Measurements from ENCODE around the gene SYAP1.

DNA sequence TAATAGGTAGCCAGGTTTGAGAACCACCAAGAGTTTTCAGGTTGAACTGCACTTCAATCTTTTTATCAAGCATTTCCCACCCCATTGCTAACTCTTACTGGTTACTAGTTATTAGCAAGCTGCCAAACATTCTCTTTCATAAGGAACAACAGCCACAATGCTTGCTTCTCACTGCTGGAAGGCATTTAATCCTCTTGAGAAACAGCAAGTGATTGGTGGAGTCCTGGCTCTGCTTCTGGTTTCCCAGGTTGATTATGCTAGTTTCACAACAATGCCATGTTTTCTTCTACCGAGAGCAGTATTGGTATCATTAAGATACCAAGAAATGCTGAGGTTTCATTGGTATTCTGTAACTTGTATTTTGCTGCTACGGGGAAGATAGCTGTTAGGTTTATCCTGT, 34.6 kb downstream of the SYAP1 start:
- no peak for TF ChIP-seq ZNF23 (CRISPR knock-in tag; IDR thresholded peaks at IDR 0.05)
- TF ChIP-seq CREM (IDR thresholded peaks at IDR 0.05; ENCODE audit: low read depth): no peak
- no peak for TF ChIP-seq RBM17 (IDR thresholded peaks at IDR 0.05; ENCODE audit: borderline replicate concordance, low read depth, low read length)
- no peak for TF ChIP-seq SMARCC2 (IDR thresholded peaks at IDR 0.05; ENCODE audit: low read depth)
- TF ChIP-seq TEAD4 (IDR thresholded peaks at IDR 0.05; ENCODE audit: low read length): no peak
- TF ChIP-seq TEAD4 (CRISPR knock-in tag; IDR thresholded peaks at IDR 0.05; ENCODE audit: borderline replicate concordance): no peak
- TF ChIP-seq, protein P1, sequence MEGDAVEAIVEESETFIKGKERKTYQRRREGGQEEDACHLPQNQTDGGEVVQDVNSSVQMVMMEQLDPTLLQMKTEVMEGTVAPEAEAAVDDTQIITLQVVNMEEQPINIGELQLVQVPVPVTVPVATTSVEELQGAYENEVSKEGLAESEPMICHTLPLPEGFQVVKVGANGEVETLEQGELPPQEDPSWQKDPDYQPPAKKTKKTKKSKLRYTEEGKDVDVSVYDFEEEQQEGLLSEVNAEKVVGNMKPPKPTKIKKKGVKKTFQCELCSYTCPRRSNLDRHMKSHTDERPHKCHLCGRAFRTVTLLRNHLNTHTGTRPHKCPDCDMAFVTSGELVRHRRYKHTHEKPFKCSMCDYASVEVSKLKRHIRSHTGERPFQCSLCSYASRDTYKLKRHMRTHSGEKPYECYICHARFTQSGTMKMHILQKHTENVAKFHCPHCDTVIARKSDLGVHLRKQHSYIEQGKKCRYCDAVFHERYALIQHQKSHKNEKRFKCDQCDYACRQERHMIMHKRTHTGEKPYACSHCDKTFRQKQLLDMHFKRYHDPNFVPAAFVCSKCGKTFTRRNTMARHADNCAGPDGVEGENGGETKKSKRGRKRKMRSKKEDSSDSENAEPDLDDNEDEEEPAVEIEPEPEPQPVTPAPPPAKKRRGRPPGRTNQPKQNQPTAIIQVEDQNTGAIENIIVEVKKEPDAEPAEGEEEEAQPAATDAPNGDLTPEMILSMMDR (IDR thresholded peaks at IDR 0.05 in 2 of 3, conservative IDR thresholded peaks at IDR 0.05 in 1 of 3; ENCODE audit: insufficient read depth in 2 of 3, low read depth in 1 of 3, low read length in 3 of 3): no peak
- no peak for TF ChIP-seq ARHGAP35 (IDR thresholded peaks at IDR 0.05; ENCODE audit: partially characterized antibody)
- TF ChIP-seq ELF1 (tag; IDR thresholded peaks at IDR 0.05): no peak
- no peak for TF ChIP-seq ESRRA (IDR thresholded peaks at IDR 0.05; ENCODE audit: borderline replicate concordance, low read depth)
- no peak for TF ChIP-seq NFE2 (IDR thresholded peaks at IDR 0.05; ENCODE audit: low read depth)
- TF ChIP-seq BDP1 (IDR thresholded peaks at IDR 0.05; ENCODE audit: insufficient read depth, insufficient read length): no peak
- TF ChIP-seq ELF4 (CRISPR knock-in tag; IDR thresholded peaks at IDR 0.05): no peak

Measured in K562 (cell line).